Ishikawa (cell line): ENCODE results near the gene DNAH2.

ENCODE experiments used
- EP300 ChIP-seq: IDR thresholded peaks from 2 replicates; pipeline ENCODE4 v1.6.1; 2012; ENCODE audit warnings: borderline replicate concordance
- REST ChIP-seq: IDR thresholded peaks from 2 replicates; pipeline ENCODE4 v1.6.1; 2012; ENCODE audit warnings: low read depth, mild to moderate bottlenecking

GRCh38 chr17:7676533-7676932 lies 41.0 kb upstream of the DNAH2 start:
- TF ChIP-seq EP300, result no peak
- no peak for TF ChIP-seq REST
